ENCODE data around the gene WDR4. TPM values are rescaled to one million over a fixed set of nuclear protein-coding genes. Genes with fewer than 3 reads are reported as not detected.
"Not testable (repeated sequence)": the region's sequence is repeated elsewhere in the genome, so short reads cannot be mapped to it uniquely, and the experiment has no call there.

WDR4 gene
- total RNA-seq, 3 donors from 2014 or later = 16.1 to 16.7 (median 16.5) TPM

- intact Hi-C loops (cut with DNase I, micrococcal nuclease) = no loop called here
- Histone ChIP-seq H3K4me3 (no peak overlapping the region), H3K36me3 (ENCODE audit: low read depth) (no peaks in the 10 kb centered on the region), H3K9me3 (no peaks in the 10 kb centered on the region), H3K4me1 (ENCODE audit: low read depth) (no peaks in the 10 kb centered on the region)
- TF ChIP-seq CTCF (IDR thresholded peaks at IDR 0.05) = no peak
- ATAC-seq = no peak
- no peak for DNase-seq
Measured at GRCh38 chr21:42887326-42887725, 8.0 kb upstream of the WDR4 start.

GRCh38 chr21:42883921-42884320 lies 4.6 kb upstream of the WDR4 start:
- no peaks in the 10 kb centered on the region for H3K9me3 ChIP-seq
- ATAC-seq = no peak
- H3K4me3 ChIP-seq = no peak overlapping the region
- no peaks in the 10 kb centered on the region for H3K36me3 ChIP-seq (ENCODE audit: low read depth)
- intact Hi-C loops (cut with DNase I, micrococcal nuclease) = no loop called here
- no peaks in the 10 kb centered on the region for H3K4me1 ChIP-seq (ENCODE audit: low read depth)
- no peak for DNase-seq
- no peak for TF ChIP-seq CTCF (IDR thresholded peaks at IDR 0.05)

- Histone ChIP-seq H3K4me3 (no peak overlapping the region), H3K4me1 (ENCODE audit: low read depth) (peaks cover 14% of the 10 kb centered on the region), H3K36me3 (ENCODE audit: low read depth) (no peaks in the 10 kb centered on the region), H3K9me3 (no peaks in the 10 kb centered on the region)
- ATAC-seq = no peak
- no peak for TF ChIP-seq CTCF (IDR thresholded peaks at IDR 0.05)
- DNase-seq = no peak
- intact Hi-C loops (cut with DNase I, micrococcal nuclease) = no loop called here
Measured at GRCh38 chr21:42880352-42880751, 1.0 kb upstream of the WDR4 start.

GRCh38 chr21:42878678-42878992 lies 704 bp downstream of the WDR4 start:
- ATAC-seq = peak; percentile 56
- H3K36me3 ChIP-seq (ENCODE audit: low read depth) = no peaks in the 10 kb centered on the region
- TF ChIP-seq CTCF (IDR thresholded peaks at IDR 0.05) = no peak
- no peaks in the 10 kb centered on the region for H3K9me3 ChIP-seq
- peak overlapping the region; percentile 91 for H3K4me3 ChIP-seq
- DNase-seq = no peak
- H3K4me1 ChIP-seq (ENCODE audit: low read depth) = peaks cover 14% of the 10 kb centered on the region
- intact Hi-C loops (cut with DNase I, micrococcal nuclease) = no loop called here

GRCh38 chr21:42875811-42876210 lies 3.5 kb downstream of the WDR4 start:
- H3K4me3 ChIP-seq; H3K36me3 ChIP-seq (ENCODE audit: low read depth); H3K9me3 ChIP-seq; DNase-seq; intact Hi-C loops (cut with DNase I, micrococcal nuclease); ATAC-seq: not testable (repeated sequence)
- peaks cover 14% of the 10 kb centered on the region for H3K4me1 ChIP-seq (ENCODE audit: low read depth)

- Histone ChIP-seq H3K36me3 (ENCODE audit: low read depth) (peaks cover 5% of the 10 kb centered on the region), H3K9me3 (no peaks in the 10 kb centered on the region), H3K4me1 (ENCODE audit: low read depth) (peaks cover 8% of the 10 kb centered on the region), H3K4me3 (no peak overlapping the region)
- no peak for TF ChIP-seq CTCF (IDR thresholded peaks at IDR 0.05)
- ATAC-seq (no peak), DNase-seq (no peak)
- intact Hi-C loops (cut with DNase I, micrococcal nuclease) = no loop called here
Measured at GRCh38 chr21:42873096-42873495, 6.2 kb downstream of the WDR4 start.
